Ascending aorta (tissue), 2 donors: Measurements from ENCODE around the gene ARHGEF12. TPM values are rescaled to one million over a fixed set of nuclear protein-coding genes. Genes with fewer than 3 reads are reported as not detected.

Experiments used
- DNase-seq, 2 donors: peaks; one replicate each; pipeline ENCODE4 v3.0.0-alpha.2; 2019; ENCODE audit warnings: low spot score in 2 of 2
- H3K27ac ChIP-seq, 2 donors: fragments of 200-600 bp; sonication (generic); one replicate each; pipeline ENCODE4 v1.5.1; 2016 to 2017; ENCODE audit warnings: mild to moderate bottlenecking in 1 of 2
- H3K27me3 ChIP-seq: fragments of 200-600 bp; sonication (generic); one replicate; pipeline ENCODE4 v1.5.1; 2017
- H3K36me3 ChIP-seq, 2 donors: fragments of 200-600 bp; sonication (generic); one replicate each; pipeline ENCODE4 v1.5.1; 2016
- H3K4me1 ChIP-seq, 2 donors: fragments of 200-600 bp; sonication (generic); one replicate each; pipeline ENCODE4 v1.5.1; 2016 to 2017; ENCODE audit warnings: mild to moderate bottlenecking in 1 of 2
- H3K4me3 ChIP-seq, 2 donors: fragments of 200-600 bp; sonication (generic); one replicate each; pipeline ENCODE4 v1.5.1; 2016 to 2017; ENCODE audit warnings: mild to moderate bottlenecking in 1 of 2
- H3K9me3 ChIP-seq, 2 donors: fragments of 200-600 bp; sonication (generic); one replicate each; pipeline ENCODE4 v1.5.1; 2016
- CTCF ChIP-seq, 3 experiments: fragments of 200-600 bp in 2 of 3; fragments of 450-650 bp in 1 of 3; sonication (generic) in 2 of 3; IDR thresholded peaks; one replicate each; pipeline ENCODE4 v1.5.1; 2016 to 2019; ENCODE audit warnings: antibody characterized with exemption in 3 of 3, mild to moderate bottlenecking in 1 of 3, moderate library complexity in 1 of 3
- intact Hi-C: fragments of 100-400 bp; cut with DNase I; formaldehyde crosslinking; loops from one replicate; pipeline ENCODE4 v1.15.1; 2023
- total RNA-seq: library from RNA; depleted of rRNA; stranded (reverse); fragments of >200 nt; gene quantifications from one replicate; pipeline ENCODE4 v1.1.0, GENCODE V29; 2016

ARHGEF12 gene
- total RNA-seq, 1 donor from 2014 or later: 65.9 TPM

- Histone ChIP-seq H3K4me3 (no peak overlapping the region), H3K27me3 (no peaks in the 10 kb centered on the region), H3K9me3 (no peaks in the 10 kb centered on the region), H3K36me3 (peaks cover 6 to 13% of the 10 kb centered on the region in 2 donors), H3K27ac (peak overlapping the region; percentile 99 to 100), H3K4me1 (peaks cover 15 to 35% of the 10 kb centered on the region in 2 donors)
- DNase-seq: no peak
- no peak for TF ChIP-seq CTCF (IDR thresholded peaks at IDR 0.05)
- intact Hi-C loops: no loop called here
Observed at GRCh38 chr11:120334332-120334731, 1.9 kb upstream of the ARHGEF12 start.

- peaks cover 16 to 36% of the 10 kb centered on the region in 2 donors for H3K4me1 ChIP-seq
- H3K4me3 ChIP-seq: peak overlapping the region; percentile 88 to 91
- peaks cover 4 to 10% of the 10 kb centered on the region in 2 donors for H3K36me3 ChIP-seq
- no peaks in the 10 kb centered on the region for H3K27me3 ChIP-seq
- no peaks in the 10 kb centered on the region for H3K9me3 ChIP-seq
- peak in 1 of 2 donors; percentile 87 for DNase-seq
- peak overlapping the region; percentile 99 to 100 for H3K27ac ChIP-seq
- intact Hi-C loops: loop anchor here (1.0 kb wide), 1 partner anchor 10 kb away; the partner anchor contains the start of gene TLCD5
- peak; percentile 61 to 63 (median 62) for TF ChIP-seq CTCF (IDR thresholded peaks at IDR 0.05)
Observed at GRCh38 chr11:120334894-120335462, 1.2 kb upstream of the ARHGEF12 start.

- Histone ChIP-seq H3K27ac (peak overlapping the region; percentile 99 to 100), H3K4me3 (peak overlapping the region; percentile 88 to 91), H3K27me3 (no peaks in the 10 kb centered on the region), H3K36me3 (peaks cover 0 to 5% of the 10 kb centered on the region in 2 donors), H3K9me3 (no peaks in the 10 kb centered on the region), H3K4me1 (peaks cover 18 to 38% of the 10 kb centered on the region in 2 donors)
- DNase-seq: no peak
- intact Hi-C loops: loop anchor here (1.0 kb wide), 1 partner anchor 10 kb away; the partner anchor contains the start of gene TLCD5
- TF ChIP-seq CTCF (IDR thresholded peaks at IDR 0.05): no peak
Observed at GRCh38 chr11:120335556-120335907, 681 bp upstream of the ARHGEF12 start.

GRCh38 chr11:120336641-120337354 lies 585 bp downstream of the ARHGEF12 start:
- no peak for TF ChIP-seq CTCF (IDR thresholded peaks at IDR 0.05)
- H3K4me3 ChIP-seq: peak overlapping the region; percentile 88 to 91
- no peaks in the 10 kb centered on the region for H3K36me3 ChIP-seq
- intact Hi-C loops: loop anchor here (2.0 kb wide), 1 partner anchor 96 kb away; no protein-coding TSS in a partner anchor
- no peaks in the 10 kb centered on the region for H3K27me3 ChIP-seq
- peak in 1 of 2 donors; percentile 75 for DNase-seq
- H3K27ac ChIP-seq: peak overlapping the region; percentile 99 to 100
- H3K4me1 ChIP-seq: peaks cover 12 to 41% of the 10 kb centered on the region in 2 donors
- no peaks in the 10 kb centered on the region for H3K9me3 ChIP-seq

- Histone ChIP-seq H3K27me3 (no peaks in the 10 kb centered on the region), H3K4me1 (peaks cover 7 to 37% of the 10 kb centered on the region in 2 donors), H3K36me3 (no peaks in the 10 kb centered on the region), H3K27ac (peak overlapping the region; percentile 99 to 100), H3K9me3 (no peaks in the 10 kb centered on the region), H3K4me3 (peak overlapping the region; percentile 88 to 91)
- intact Hi-C loops: loop anchor here (2.0 kb wide), 1 partner anchor 95 kb away; no protein-coding TSS in a partner anchor
- DNase-seq: no peak
- no peak for TF ChIP-seq CTCF (IDR thresholded peaks at IDR 0.05)
Observed at GRCh38 chr11:120337355-120338106, 1.3 kb downstream of the ARHGEF12 start.
